Epidermal melanocyte (primary cell): ENCODE results near the gene NFX1.

Experiments used
- DNase-seq: peaks from one replicate; pipeline ENCODE4 v3.0.0; 2011; ENCODE audit warnings: low spot score; ENCODE audit not compliant: insufficient read length

Gene NFX1

DNA sequence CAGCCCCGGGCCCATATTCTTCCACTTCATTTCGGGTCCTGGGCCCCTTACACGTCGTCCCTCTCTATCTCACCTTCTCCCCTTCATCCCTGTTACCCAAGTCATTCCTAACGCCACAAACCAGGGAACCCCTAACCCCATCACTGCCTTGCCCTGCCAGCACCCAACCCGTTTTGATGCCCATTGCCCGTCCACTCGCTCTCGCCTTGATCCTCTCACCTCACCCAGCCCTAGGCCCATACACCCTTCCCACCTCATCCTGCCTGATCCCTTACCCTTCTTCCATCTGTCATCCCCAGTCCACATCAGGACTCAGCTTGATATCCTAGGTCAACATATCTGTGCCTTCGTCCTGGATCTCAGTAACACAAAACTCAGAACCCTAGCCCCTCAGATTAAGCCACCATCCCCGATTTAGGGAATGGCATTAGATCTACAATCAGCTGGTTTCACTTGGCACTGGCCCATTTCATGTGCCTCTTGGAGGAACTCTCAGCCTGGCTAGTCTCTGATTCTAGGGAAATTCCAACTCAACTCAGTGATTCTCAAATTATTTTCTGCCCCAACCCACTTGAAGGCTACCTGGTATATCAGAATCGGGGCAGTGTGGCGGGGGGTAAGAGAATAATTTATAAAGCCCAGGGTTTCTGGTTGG is 25.0 kb upstream of the NFX1 start:
- no peak for DNase-seq

DNA sequence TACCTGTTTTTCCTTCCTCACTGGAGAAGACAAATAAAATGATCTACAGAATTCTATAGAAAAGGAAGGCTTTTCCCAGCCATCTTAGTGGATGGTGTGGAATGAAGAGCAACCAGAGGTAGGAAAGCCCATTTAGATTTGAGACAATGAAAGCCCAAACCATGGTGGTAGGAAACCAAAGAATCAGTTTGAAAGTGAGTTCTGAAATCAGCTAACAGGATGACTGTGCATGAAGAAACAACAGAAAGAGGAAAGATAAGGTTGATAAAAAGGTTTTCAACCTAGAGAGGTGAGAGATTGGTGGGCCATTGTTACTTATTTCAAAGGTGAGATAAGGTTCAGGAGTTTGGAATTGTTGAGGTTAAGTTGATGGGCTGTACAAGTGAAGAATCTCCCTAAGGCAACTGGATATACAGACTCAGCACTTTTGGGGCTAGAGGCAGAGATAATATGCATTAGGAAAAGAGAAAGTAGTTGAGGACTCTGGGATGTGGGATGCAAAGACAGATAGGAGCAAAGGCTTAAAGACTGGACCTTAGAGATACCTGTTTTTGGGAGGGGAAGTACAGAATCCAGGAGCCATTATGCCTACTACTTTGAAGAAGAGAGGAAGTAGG is 23.1 kb upstream of the NFX1 start:
- no peak for DNase-seq

DNA sequence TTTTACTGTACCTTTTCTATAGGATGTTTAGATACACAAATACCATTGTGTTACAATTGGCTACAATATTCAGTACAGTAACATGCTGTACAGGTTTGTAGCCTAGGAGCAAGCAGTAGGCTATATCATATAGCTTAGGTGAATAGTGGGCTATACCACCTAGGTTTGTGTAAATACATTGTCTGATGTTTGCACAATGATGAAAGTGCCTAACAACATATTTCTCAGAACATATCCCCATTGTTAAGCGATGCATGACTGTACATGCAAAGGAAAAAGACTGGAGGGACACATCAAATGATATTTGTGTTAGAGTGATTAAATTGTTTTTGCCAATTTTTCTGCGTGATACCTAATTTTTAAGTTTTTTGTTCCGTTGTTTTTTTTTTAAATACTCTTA is 20.2 kb upstream of the NFX1 start:
- DNase-seq = no peak

DNA sequence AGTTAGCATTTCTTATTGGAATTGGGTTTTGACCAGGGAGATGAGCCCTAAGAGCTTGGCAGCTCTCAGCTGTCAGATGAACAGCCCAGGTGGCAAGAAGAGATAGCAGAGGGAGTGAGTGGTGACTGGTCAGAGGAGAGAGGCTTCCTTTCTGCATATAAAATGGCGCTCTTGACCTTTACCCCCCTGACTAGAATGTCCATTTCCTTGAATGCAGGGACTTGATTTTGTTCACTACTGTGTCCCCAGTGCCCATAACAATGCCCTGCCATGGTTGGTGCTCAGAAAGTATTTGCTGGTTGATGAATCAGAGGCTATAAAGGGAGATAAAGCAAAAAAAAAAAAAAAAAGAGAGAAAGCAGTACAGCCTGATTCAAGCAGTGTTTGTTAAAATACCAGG is 18.3 kb upstream of the NFX1 start:
- DNase-seq = no peak

DNA sequence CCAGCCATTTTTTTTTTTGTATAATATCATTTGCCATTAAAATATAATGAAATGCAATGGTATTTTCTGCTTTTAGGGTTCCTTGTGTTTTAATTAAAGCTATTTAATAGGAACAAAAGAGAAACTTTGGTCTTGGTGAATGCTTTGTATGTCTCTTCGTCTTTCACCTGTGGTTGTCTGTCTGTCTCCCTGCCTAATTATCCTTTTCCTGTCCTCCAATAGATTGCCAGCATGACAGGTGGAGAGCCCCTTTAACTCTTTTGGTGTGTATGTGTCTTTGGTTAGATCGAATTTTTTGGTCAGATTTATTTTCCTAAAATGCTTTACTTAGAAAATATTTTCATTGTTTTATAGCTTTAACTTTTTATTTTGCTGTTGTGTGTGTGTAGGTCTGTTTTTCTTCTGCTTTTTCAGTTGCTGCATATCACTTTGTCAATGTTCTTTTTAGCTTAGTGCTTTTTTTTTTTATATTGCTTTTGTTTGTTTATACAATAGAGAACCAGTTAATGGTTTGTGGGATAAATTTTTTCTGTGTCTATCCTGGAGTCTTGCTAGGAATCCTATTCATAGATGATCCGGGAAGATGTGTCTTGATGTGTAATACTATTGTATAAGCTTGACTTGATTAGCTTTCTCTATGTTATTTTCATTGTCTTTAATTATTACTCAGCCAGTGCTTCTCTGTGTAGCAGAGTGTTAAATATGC is 16.9 kb upstream of the NFX1 start:
- no peak for DNase-seq

DNA sequence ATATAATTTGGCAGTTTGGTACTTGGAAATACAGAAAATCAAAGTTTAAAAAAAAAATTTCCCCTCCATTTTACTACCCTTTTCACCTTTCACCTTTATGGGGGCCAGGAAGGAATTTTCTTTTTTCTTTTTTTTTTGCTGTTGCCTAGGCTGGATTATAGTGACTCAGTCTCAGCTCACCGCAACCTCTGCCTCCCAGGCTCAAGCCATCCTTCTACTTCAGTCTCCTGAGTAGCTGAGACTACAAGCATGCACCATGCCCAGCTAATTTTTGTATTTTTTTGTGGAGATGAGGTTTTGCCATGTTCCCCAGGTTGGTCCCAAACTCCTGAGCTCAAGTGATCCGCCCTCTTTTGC is 16.4 kb upstream of the NFX1 start:
- no peak for DNase-seq

DNA sequence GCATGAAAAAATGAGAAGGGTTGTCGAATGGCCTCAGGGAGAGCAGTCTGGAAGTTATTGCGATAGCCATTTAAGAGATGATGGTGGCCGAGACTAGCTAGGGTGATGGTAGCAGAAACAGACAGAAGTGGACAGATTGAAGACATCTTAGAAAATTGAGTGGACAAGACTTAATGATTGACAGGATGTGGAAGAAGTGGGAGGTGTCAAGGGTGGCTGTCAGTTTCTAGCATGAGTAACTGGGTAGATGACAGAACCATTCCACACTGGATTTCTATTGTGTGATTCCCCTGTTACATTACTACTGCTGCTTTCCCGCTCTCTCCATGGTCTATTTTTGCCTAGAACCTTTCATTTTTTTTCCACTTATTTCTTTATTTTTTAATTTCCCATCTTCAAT is 12.8 kb upstream of the NFX1 start:
- no peak for DNase-seq

DNA sequence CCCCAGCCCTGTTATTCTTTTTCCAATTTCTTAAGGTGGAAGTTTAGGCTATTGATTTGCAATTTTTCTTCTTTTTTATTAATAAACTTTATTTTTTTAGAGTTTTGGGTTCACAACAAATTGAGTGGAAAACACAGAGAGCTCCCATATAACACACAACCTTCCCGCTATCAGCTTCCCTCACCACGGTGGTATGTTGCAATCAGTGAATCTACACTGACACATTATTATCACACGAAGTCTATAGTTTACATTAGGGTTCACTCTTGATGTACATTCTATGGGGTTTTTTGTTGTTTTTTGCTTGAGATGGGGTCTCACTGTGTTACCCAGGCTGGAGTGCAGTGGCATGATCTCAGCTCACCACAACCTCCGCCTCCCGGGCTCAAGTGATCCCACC is 4.8 kb upstream of the NFX1 start:
- DNase-seq = no peak

DNA sequence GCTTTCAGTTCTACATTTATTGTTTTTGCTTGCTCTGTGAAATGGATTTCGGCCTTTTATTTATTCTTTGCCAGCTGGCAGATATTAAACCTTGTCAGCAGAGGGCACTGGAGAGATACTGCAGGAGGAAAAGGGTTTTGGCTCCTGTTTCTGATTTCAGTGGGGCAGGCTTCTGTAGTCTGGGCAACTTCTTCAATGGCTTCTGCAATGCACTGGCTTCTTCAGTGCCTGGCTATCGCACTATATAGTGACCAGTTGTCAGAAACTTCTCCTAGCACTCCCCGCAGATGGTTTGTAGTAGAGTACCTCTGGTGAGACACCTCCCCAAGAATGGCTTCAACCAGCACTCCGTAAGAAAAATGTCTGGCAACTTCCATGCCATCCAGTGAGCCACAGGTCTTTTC is 3.2 kb upstream of the NFX1 start:
- DNase-seq = peak; percentile 75

DNA sequence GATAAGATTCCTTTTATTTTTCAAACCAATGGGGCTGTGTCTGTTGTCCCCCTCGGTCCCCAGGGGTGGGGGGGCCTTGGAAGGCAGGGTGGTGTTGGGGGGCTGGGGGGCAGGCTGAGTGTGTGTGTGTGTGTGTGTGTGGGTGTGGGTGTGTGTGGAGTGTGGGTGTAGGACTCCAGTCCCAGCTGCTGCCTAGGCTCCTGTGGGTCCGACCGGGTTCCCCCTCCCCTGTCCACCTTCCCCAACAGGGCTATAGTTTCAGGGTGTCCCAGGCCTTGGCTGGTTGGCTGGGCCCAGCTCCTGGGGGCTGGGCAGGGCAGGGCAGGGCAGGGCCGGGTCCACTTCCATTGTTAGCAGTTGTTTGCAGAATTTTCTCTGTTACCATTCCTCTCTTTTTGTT is 2.1 kb upstream of the NFX1 start:
- no peak for DNase-seq

DNA sequence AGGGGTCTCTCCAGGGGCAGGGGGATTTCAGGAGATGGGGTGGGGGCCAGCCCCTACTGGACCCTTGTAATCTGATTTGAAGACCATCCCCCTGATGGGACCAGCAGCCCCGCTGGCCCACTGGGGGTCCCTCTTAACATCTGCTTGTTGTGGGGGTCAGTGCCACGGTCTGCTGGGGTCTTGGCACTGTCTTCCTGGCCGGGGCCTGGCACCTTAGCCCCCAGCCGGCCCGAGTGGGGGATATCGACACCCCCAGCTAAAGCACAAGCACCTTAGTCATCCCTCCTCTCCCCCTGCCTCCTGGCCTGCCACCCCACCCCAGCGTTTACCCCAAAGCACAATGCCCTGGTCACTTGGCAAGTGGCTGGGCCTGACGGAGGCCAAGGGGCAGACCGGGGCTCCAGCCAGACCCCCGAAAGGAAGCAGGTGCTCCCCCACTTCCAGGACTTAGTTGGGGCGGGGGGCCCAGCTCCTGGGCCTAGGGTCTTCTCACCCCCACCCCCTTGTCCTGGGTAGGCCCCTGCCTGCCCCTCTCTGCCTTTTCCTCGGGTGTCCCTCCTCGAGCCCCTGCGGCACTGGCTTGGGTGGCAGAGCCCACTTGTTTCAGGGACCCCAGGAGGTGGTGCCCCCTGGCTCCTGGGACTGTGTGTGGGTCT is 1.4 kb upstream of the NFX1 start:
- DNase-seq = no peak

DNA sequence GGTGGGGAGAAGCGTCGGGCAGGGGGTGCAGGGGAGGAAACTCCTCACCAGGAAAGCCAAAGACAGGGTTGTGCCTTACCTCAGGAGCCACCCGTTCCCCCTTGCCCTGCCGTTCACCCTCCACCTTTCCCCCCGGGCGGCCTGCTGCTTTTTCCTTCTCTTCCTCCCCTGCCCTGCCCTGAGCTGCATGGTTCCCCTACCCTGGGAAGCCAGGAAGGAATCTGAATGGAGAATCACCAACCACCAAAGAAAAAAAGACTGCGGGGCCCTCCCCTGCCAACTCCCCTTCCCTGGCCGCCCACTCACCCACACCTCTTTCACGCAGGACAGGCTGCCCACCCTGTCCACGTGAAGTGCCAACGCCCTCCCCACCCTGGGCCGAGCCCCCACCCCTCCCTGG is 820 bp upstream of the NFX1 start:
- no peak for DNase-seq

DNA sequence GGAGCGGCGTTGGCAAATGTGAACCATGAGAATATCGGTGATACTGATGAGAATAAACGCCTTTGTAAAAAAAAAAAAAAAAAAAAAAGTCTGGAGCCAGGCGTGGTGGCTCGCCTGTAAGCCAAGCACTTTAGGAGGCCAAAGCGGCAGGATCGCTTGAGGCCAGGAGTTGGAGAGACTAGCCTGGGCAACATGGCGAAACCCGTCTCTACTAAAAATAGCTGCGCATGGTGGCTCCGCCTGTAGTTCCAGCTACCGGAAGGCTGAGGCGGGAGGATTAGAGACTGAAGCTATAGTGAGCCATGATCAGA is 425 bp upstream of the NFX1 start:
- no peak for DNase-seq

DNA sequence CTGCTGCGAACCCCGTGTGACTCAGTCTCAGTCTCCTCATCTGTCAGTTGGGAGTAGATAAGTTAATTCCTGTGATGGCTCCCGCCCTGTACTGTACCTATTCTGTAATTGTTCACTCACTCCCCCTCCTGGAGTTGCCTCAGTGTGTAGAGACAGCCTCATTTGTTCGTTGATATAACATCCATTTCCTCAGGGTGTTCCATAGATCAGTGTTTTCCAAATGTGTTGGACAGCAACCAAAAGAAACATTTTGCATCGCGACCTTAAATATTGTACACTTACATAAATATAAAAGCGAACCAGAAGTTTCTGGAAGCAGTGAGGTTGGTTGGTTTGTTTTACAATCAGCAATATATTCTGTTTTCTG is 698 bp downstream of the NFX1 start:
- no peak for DNase-seq

DNA sequence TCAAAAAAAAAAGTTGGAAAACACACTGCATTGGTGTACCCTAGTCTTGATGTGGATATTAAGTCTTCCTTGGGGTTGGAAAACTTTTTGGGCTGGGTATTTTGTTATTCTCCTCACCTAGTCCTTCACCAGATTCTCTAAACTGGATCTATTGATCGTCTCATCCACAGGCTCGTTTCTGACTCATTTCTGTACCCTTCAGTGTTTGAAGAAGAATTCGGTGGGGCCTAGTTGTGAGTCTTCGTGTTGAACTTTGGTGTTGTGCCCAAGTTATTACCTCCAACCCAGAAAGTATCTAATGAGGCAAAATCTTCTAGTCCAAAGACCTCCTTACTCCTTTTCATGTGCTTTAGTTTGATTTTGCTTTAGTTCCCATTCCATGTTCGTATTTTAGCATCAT is 1.6 kb downstream of the NFX1 start:
- no peak for DNase-seq

DNA sequence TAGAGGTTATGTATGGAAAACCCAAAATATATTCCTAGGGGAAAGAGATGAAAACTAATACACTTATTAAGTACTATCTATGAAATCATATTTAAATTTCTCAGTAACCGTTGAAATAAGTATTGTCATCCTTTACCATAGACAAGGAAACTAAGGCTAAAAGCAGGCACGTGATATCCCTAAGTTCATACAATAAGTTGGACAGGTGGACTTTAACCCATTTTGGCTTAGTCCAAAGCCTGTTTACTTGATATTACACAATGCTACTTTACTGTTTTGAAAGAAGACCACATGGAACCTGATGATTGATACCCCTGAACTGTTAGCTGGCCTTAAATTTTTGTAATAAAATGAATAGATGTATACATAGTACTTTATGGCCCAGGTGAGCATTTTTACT is 3.5 kb downstream of the NFX1 start:
- no peak for DNase-seq

DNA sequence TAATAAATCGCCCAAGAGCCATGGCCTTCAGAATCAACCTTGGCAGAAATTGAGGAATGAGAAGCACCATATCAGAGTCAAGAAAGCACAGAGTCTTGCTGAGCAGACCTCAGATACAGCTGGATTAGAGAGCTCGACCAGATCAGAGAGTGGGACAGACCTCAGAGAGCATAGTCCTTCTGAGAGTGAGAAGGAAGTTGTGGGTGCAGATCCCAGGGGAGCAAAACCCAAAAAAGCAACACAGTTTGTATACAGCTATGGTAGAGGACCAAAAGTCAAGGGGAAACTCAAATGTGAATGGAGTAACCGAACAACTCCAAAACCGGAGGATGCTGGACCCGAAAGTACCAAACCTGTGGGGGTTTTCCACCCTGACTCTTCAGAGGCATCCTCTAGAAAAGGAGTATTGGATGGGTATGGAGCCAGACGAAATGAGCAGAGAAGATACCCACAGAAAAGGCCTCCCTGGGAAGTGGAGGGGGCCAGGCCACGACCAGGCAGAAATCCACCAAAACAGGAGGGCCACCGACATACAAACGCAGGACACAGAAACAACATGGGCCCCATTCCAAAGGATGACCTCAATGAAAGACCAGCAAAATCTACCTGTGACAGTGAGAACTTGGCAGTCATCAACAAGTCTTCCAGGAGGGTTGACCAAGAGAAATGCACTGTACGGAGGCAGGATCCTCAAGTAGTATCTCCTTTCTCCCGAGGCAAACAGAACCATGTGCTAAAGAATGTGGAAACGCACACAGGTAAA is 4.5 kb downstream of the NFX1 start:
- DNase-seq = no peak

DNA sequence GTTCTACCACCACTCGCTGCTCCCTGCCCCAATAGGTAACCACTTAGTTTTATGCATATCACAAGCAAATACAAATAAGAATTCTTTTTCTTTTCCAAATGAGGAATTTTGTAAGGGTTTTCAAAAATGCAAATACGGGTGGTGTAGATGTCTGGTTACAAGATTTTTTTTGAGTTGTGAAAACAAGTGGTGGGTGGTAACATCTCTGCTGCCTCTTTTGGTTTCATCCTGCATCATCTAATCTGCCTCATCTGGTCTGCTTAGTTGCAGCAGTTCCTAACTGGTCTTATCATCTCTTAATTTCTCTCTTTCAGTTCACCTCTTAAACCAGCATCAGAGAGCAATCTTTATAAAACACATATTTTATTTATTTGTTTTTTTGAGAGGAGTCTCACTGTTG is 5.3 kb downstream of the NFX1 start:
- DNase-seq = no peak

DNA sequence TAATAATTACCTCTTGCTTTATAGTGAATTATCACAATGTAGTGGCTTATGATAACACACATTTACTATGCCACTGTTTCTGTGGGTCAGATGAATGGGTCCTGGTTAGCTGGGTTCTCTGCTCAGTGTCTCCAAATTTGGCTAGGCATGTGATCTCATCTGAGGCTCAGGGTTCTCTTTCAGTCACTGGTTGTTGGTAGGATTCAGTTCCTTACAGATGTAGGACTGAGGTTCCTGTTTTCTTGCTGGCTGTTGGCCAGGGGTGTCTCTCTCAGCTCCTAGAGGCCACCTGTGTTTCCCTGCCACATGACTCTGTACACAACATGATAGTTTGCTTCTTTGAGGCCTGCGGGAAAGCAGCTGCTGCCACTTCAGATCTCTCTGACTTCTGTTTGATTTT is 7.1 kb downstream of the NFX1 start:
- no peak for DNase-seq

DNA sequence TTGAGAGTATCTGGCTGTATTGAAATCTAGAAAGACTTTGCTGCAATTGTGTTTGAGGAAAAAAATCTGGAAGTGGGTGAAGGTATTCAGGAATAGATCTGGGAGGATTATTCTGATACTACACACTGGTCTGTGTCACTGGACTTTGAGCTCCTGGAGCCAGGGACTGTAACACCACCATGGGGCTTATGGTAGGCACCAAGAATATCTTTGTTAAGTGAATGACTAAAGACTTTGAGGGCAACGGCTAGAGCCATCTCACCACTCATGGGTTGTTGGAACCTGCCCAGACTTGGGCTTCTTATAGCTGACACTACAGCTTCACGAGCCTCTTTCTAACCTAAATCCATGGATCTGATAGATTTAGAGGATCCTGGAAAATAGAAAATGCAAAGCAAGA is 10.2 kb downstream of the NFX1 start:
- no peak for DNase-seq

DNA sequence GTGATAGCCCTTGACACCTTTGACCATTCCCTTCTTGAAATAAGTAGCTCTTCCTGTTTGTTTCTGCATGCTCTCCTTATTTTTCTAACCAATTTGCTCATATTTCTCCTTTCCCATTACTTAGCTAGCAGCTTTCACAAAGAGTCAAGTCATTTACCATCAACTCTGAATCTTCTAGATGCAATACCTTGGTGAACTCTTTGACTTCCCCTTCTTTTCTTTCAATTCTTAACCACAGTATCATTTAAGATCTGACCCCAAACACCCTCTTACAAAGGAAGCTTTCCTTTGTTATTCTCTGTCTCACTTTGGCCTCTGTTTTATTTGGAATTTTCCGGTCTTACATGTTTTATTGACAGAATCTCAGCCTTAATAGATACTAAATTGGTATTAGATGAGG is 14.0 kb downstream of the NFX1 start:
- no peak for DNase-seq

DNA sequence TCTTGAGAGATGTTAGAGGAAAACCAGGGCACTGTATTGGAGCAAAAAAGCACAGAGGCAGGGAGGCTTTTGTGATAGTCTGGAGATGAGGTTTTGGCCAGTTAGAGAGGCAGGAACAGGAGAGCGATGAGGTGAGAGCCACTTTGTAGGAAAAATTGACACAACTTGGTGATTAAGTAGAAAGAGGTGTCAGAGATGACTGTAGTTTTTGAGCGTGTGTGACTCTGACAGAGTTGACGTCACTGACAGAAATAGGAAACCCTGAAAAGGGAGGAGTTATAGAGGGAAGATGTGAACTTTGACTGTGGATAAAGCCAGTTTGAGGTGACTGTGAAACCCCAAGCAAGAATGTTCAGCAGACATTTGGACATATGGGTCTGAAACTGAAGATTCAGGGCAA is 15.7 kb downstream of the NFX1 start:
- DNase-seq = no peak
